Body of pancreas (tissue), 4 donors: ENCODE data around the gene FAAH2.

Source experiments
- CTCF ChIP-seq, 7 experiments: fragments of 450-650 bp in 4 of 7; fragments of 200-600 bp in 3 of 7; sonication (generic) in 3 of 7; IDR thresholded peaks; one replicate each; pipeline ENCODE4 v1.5.1; 2016 to 2019; ENCODE audit warnings: antibody characterized with exemption in 7 of 7
- POLR2A ChIP-seq, 3 donors: fragments of 450-650 bp; IDR thresholded peaks; one replicate each; pipeline ENCODE4 v1.6.1; 2016; ENCODE audit warnings: antibody characterized with exemption in 3 of 3, mild to moderate bottlenecking in 2 of 3

GRCh38 chrX:57294961-57295360, 8.5 kb downstream of the FAAH2 start:
- TF ChIP-seq POLR2A (IDR thresholded peaks at IDR 0.05) (no peak), CTCF (IDR thresholded peaks at IDR 0.05) (no peak)
